CD14-positive monocyte (primary cell): ENCODE results near the gene AFF1. TPM values are rescaled to one million over a fixed set of nuclear protein-coding genes. Genes with fewer than 3 reads are reported as not detected.

Source experiments
- DNase-seq, 3 donors: peaks; one replicate each; pipeline ENCODE4 v3.0.0-alpha.2; 2011 to 2022
- H2AFZ ChIP-seq: 2 replicates; pipeline ENCODE4 v1.6.0; 2012; ENCODE audit warnings: mild to moderate bottlenecking, low read depth, low read length, inconsistent platforms; ENCODE audit not compliant: insufficient read depth, poor library complexity, severe bottlenecking
- H3K27ac ChIP-seq, 2 donors: 1 replicate in 1 of 2; 2 replicates in 1 of 2; pipeline ENCODE4 v1.5.1; 2012 to 2013; ENCODE audit warnings: low read length in 2 of 2, control low read depth in 1 of 2, inconsistent platforms in 1 of 2, low read depth in 1 of 2, mild to moderate bottlenecking in 1 of 2
- H3K27me3 ChIP-seq, 2 donors: one replicate each; pipeline versions ENCODE4 v1.6.0 to v1.6.1; 2011 to 2013; ENCODE audit warnings: low read length in 2 of 2; ENCODE audit not compliant: control insufficient read depth in 2 of 2, insufficient read depth in 2 of 2
- H3K36me3 ChIP-seq, 2 donors: replicated peaks in 1 of 2; 1 replicate in 1 of 2; 2 replicates in 1 of 2; pipeline versions ENCODE4 v1.5.1 to v1.6.1; 2012 to 2013; ENCODE audit warnings: low read length in 2 of 2, control low read depth in 1 of 2, inconsistent platforms in 1 of 2, mild to moderate bottlenecking in 1 of 2; ENCODE audit not compliant: insufficient read depth in 2 of 2, control insufficient read depth in 1 of 2
- H3K4me1 ChIP-seq, 2 donors: 1 replicate in 1 of 2; 2 replicates in 1 of 2; pipeline versions ENCODE4 v1.5.1 to v1.6.1; 2012 to 2013; ENCODE audit warnings: low read length in 2 of 2, control low read depth in 1 of 2, inconsistent platforms in 1 of 2, mild to moderate bottlenecking in 1 of 2, moderate library complexity in 1 of 2; ENCODE audit not compliant: insufficient read depth in 2 of 2, control insufficient read depth in 1 of 2
- H3K4me2 ChIP-seq: replicated peaks from 2 replicates; pipeline ENCODE3; 2012; ENCODE audit warnings: low read length, moderate library complexity, mild to moderate bottlenecking; ENCODE audit not compliant: poor library complexity, severe bottlenecking; ENCODE audit errors: extremely low read depth
- H3K4me3 ChIP-seq, 3 experiments: fragments of 200-600 bp in 1 of 3; sonication (generic) in 1 of 3; replicated peaks in 1 of 3; 1 replicate in 2 of 3; 2 replicates in 1 of 3; pipeline ENCODE4 v1.5.1; 2011 to 2013; ENCODE audit warnings: low read length in 3 of 3, mild to moderate bottlenecking in 3 of 3, control low read depth in 2 of 3, low read depth in 2 of 3, inconsistent platforms in 1 of 3, moderate library complexity in 1 of 3
- H3K79me2 ChIP-seq: 2 replicates; pipeline ENCODE4 v1.6.0; 2012; ENCODE audit warnings: mild to moderate bottlenecking, control low read depth, inconsistent platforms, low read length, moderate library complexity; ENCODE audit not compliant: insufficient read depth
- H3K9ac ChIP-seq: 2 replicates; pipeline ENCODE4 v1.6.0; 2017; ENCODE audit warnings: low read length, mild to moderate bottlenecking; ENCODE audit not compliant: insufficient read depth, poor library complexity, severe bottlenecking
- H3K9me3 ChIP-seq, 2 donors: replicated peaks in 1 of 2; 1 replicate in 1 of 2; 2 replicates in 1 of 2; pipeline versions ENCODE4 v1.5.1 to v1.6.1; 2012 to 2013; ENCODE audit warnings: low read length in 2 of 2, control low read depth in 1 of 2; ENCODE audit not compliant: control insufficient read depth in 1 of 2, insufficient read depth in 1 of 2
- H4K20me1 ChIP-seq: 2 replicates; pipeline ENCODE4 v1.6.0; 2012; ENCODE audit warnings: mild to moderate bottlenecking, low read length, control low read depth, moderate library complexity; ENCODE audit not compliant: insufficient read depth
- H3K27ac Mint-ChIP-seq, 7 donors: one replicate each; pipeline ENCODE4 v1.8.0; 2020; ENCODE audit warnings: mild to moderate bottlenecking in 7 of 7, mixed read lengths in 7 of 7, moderate library complexity in 6 of 7, inconsistent platforms in 2 of 7
- H3K27me3 Mint-ChIP-seq, 3 donors: one replicate each; pipeline ENCODE4 v1.8.0; 2021 to 2022; ENCODE audit warnings: low read depth in 3 of 3, mild to moderate bottlenecking in 3 of 3, mixed read lengths in 3 of 3, moderate library complexity in 3 of 3, inconsistent platforms in 1 of 3
- H3K36me3 Mint-ChIP-seq, 2 donors: one replicate each; pipeline ENCODE4 v1.8.0; 2020; ENCODE audit warnings: mixed read lengths in 2 of 2, inconsistent platforms in 1 of 2, mild to moderate bottlenecking in 1 of 2
- H3K4me1 Mint-ChIP-seq: one replicate; pipeline ENCODE4 v1.8.0; 2020; ENCODE audit warnings: mild to moderate bottlenecking, mixed read lengths
- H3K4me3 Mint-ChIP-seq, 2 donors: one replicate each; pipeline ENCODE4 v1.8.0; 2020; ENCODE audit warnings: mild to moderate bottlenecking in 2 of 2, mixed read lengths in 2 of 2, moderate library complexity in 1 of 2
- H3K9me3 Mint-ChIP-seq, 7 donors: one replicate each; pipeline ENCODE4 v1.8.0; 2020 to 2022; ENCODE audit warnings: mixed read lengths in 7 of 7, mild to moderate bottlenecking in 6 of 7, moderate library complexity in 6 of 7, inconsistent platforms in 2 of 7
- WGBS: methylation state at CpG from one replicate; pipeline ENCODE4 v1.1.5; 2013; ENCODE audit warnings: missing lambda C conversion rate; ENCODE audit not compliant: insufficient coverage; 5-methylcytosine and 5-hydroxymethylcytosine counted together
- intact Hi-C, 2 donors: fragments of 100-400 bp; cut with micrococcal nuclease; formaldehyde crosslinking; loops; one replicate each; pipeline versions ENCODE4 v1.15.0 to v1.15.1; 2023
- polyA plus RNA-seq, 3 donors: library from polyadenylated mRNA; depleted of rRNA in 1 of 3; unstranded in 2 of 3; stranded (reverse) in 1 of 3; fragments of 300-500 nt in 2 of 3; fragments of >200 nt in 1 of 3; fragmentation: Illumina TruSeq in 2 of 3; gene quantifications; 1 replicate in 2 of 3; 2 replicates in 1 of 3; pipeline ENCODE4 v1.2.3, GENCODE V29; 2012 to 2021
- TF ChIP-seq, protein P1 (sequence below): fragments of 200-600 bp; IDR thresholded peaks from one replicate; pipeline ENCODE4 v1.8.0; 2022; ENCODE audit warnings: antibody characterized with exemption, mild to moderate bottlenecking

The AFF1 gene
- polyA plus RNA-seq, 3 donors: 7.5 to 20.9 (median 16.3) TPM

DNA sequence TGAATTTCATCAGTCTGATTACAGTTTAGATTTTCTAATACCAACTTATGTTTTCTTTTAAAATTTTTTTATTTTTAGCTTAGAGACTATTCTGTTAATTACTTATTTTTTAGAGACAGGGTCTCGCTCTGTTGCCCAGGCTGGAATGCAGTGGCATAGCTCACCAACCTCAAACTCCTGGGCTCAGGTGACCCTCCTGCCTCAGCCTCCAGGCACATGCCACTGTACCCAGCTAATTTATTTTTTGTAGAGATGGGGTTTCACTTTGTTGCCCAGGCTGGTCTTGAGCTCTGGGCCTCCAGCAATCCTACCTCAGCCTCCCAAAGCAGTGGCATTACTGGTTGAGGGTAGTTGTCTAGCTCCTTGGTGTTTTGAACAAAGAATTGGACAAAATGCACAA, 183.6 kb downstream of the AFF1 start:
- Histone ChIP-seq H3K9me3 (no peaks in the 10 kb centered on the region), H3K9ac (no peak overlapping the region), H3K4me2 (no peak overlapping the region), H3K79me2 (peaks cover 19% of the 10 kb centered on the region), H3K27me3 (no peaks in the 10 kb centered on the region), H3K27ac (no peak overlapping the region), H4K20me1 (peaks cover 59% of the 10 kb centered on the region), H3K4me1 (no peaks in the 10 kb centered on the region), H3K36me3 (peaks cover 54 to 81% of the 10 kb centered on the region in 2 donors), H3K4me3 (no peak overlapping the region), H2AFZ (no peak overlapping the region)
- Mint-ChIP-seq H3K27ac (peak overlapping the region in 1 of 7 donors; percentile 69), H3K4me3 (no peak overlapping the region), H3K4me1 (peaks cover 25% of the 10 kb centered on the region), H3K9me3 (no peaks in the 10 kb centered on the region), H3K36me3 (peaks cover 62 to 72% of the 10 kb centered on the region in 2 donors), H3K27me3 (no peaks in the 10 kb centered on the region)
- TF ChIP-seq, protein P1, sequence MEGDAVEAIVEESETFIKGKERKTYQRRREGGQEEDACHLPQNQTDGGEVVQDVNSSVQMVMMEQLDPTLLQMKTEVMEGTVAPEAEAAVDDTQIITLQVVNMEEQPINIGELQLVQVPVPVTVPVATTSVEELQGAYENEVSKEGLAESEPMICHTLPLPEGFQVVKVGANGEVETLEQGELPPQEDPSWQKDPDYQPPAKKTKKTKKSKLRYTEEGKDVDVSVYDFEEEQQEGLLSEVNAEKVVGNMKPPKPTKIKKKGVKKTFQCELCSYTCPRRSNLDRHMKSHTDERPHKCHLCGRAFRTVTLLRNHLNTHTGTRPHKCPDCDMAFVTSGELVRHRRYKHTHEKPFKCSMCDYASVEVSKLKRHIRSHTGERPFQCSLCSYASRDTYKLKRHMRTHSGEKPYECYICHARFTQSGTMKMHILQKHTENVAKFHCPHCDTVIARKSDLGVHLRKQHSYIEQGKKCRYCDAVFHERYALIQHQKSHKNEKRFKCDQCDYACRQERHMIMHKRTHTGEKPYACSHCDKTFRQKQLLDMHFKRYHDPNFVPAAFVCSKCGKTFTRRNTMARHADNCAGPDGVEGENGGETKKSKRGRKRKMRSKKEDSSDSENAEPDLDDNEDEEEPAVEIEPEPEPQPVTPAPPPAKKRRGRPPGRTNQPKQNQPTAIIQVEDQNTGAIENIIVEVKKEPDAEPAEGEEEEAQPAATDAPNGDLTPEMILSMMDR: no peak
- no CpG with 5 or more reads among the region's 1 CpG for WGBS
- DNase-seq: no peak
- intact Hi-C loops: no loop called here

DNA sequence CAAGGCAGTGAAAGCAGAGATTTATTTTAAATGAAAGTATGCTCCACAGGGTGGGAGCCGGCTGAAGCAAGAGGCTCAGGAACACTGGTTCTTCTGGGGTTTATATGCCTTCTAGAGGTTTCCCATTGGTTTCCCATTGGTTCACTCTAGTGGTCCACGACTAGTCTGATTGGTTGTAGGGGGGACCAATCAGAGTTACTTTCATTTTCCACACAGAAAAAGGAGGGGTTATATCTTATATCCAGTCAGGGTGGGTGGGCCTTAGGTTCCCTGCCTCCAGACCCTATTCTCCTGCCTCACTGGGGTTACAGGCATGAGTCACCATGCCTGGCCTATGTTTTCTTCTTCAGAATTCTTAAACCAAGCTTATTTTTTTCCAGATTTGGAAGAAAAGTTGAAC, 184.0 kb downstream of the AFF1 start:
- Mint-ChIP-seq H3K27ac (peak overlapping the region in 2 of 7 donors; percentile 5 to 69), H3K4me3 (no peak overlapping the region), H3K27me3 (no peaks in the 10 kb centered on the region), H3K4me1 (peaks cover 26% of the 10 kb centered on the region), H3K9me3 (no peaks in the 10 kb centered on the region), H3K36me3 (peaks cover 60 to 74% of the 10 kb centered on the region in 2 donors)
- Histone ChIP-seq H3K79me2 (peaks cover 23% of the 10 kb centered on the region), H3K27ac (no peak overlapping the region), H3K4me2 (no peak overlapping the region), H4K20me1 (peaks cover 63% of the 10 kb centered on the region), H3K9ac (no peak overlapping the region), H3K27me3 (no peaks in the 10 kb centered on the region), H3K9me3 (no peaks in the 10 kb centered on the region), H3K4me3 (no peak overlapping the region), H3K36me3 (peaks cover 54 to 81% of the 10 kb centered on the region in 2 donors), H3K4me1 (no peaks in the 10 kb centered on the region), H2AFZ (no peak overlapping the region)
- no CpG with 5 or more reads among the region's 2 CpGs for WGBS
- intact Hi-C loops: no loop called here
- TF ChIP-seq, protein P1: no peak
- no peak for DNase-seq
